B cell (primary cell): ENCODE data around the gene GALK1.

Experiments
- EZH2 ChIP-seq: IDR thresholded peaks from 2 replicates; pipeline ENCODE4 v1.6.1; 2012; ENCODE audit warnings: borderline replicate concordance, low read depth, mild to moderate bottlenecking, moderate library complexity, low read length; ENCODE audit not compliant: insufficient read depth, poor library complexity, severe bottlenecking
- TF ChIP-seq, protein P1 (sequence below): fragments of 200-600 bp; IDR thresholded peaks from one replicate; pipeline ENCODE4 v1.8.0; 2022; ENCODE audit warnings: antibody characterized with exemption, mild to moderate bottlenecking

DNA sequence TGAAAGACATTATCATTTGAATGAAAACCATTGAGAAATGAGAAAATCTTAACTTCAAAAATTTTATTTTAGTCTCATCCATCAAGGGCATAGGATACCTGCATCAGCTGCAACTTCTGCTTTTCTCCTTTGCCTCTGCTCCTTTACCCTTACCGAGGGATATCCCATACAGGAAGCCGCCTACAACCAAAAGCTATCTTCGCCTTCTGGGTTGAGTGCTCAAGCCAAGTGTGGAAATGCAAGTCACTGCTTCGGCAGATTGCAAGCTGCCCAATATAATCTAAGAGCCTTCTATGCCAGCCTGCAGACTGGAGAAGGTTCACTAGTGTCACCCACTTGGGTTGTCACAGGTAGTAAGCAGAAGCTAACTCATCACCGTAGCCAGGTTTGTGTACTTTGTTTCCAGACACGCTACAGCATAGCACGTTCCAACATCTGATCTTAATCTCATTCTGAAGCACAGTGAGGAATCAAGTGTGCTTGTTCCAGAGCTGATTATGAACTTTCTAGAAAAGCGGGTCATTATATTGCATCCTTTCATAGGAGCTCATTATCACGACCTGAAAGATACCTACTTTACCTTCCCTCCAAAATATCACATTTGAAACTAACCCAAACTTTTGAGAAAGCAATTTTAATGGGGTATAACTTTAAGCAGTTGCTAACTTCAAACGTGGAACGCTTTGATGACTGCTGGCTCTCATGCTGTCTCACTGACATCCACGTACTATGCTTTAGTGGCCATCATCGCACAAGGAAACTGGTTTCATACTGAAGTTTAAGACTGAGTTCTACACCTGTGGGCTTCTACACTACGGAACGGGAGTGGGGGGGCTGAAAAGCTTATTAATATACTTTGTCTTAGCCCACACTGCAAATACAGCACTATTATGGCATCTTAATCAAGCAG lies 11.6 kb upstream of the GALK1 start:
- TF ChIP-seq, protein P1, sequence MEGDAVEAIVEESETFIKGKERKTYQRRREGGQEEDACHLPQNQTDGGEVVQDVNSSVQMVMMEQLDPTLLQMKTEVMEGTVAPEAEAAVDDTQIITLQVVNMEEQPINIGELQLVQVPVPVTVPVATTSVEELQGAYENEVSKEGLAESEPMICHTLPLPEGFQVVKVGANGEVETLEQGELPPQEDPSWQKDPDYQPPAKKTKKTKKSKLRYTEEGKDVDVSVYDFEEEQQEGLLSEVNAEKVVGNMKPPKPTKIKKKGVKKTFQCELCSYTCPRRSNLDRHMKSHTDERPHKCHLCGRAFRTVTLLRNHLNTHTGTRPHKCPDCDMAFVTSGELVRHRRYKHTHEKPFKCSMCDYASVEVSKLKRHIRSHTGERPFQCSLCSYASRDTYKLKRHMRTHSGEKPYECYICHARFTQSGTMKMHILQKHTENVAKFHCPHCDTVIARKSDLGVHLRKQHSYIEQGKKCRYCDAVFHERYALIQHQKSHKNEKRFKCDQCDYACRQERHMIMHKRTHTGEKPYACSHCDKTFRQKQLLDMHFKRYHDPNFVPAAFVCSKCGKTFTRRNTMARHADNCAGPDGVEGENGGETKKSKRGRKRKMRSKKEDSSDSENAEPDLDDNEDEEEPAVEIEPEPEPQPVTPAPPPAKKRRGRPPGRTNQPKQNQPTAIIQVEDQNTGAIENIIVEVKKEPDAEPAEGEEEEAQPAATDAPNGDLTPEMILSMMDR, result no peak
- TF ChIP-seq EZH2, result no peak
